GM21717 (cell line): Measurements from ENCODE around the gene LASP1NB.

Experiments used
- ATAC-seq: cut with Tn5 transposase; IDR thresholded peaks from one replicate; pipeline ENCODE4 v1.9.1; 2021; ENCODE audit warnings: mild to moderate bottlenecking, moderate library complexity; ENCODE audit not compliant: unreplicated experiment

The LASP1NB gene

GRCh38 chr17:38925263-38925995 lies at the start of gene LASP1NB:
Gene LASP1NB, plus strand, starts transcription at chr17:38925614.
- ATAC-seq = no peak

GRCh38 chr17:38877130-38877851 lies 48.1 kb upstream of the LASP1NB start:
- no peak for ATAC-seq

DNA sequence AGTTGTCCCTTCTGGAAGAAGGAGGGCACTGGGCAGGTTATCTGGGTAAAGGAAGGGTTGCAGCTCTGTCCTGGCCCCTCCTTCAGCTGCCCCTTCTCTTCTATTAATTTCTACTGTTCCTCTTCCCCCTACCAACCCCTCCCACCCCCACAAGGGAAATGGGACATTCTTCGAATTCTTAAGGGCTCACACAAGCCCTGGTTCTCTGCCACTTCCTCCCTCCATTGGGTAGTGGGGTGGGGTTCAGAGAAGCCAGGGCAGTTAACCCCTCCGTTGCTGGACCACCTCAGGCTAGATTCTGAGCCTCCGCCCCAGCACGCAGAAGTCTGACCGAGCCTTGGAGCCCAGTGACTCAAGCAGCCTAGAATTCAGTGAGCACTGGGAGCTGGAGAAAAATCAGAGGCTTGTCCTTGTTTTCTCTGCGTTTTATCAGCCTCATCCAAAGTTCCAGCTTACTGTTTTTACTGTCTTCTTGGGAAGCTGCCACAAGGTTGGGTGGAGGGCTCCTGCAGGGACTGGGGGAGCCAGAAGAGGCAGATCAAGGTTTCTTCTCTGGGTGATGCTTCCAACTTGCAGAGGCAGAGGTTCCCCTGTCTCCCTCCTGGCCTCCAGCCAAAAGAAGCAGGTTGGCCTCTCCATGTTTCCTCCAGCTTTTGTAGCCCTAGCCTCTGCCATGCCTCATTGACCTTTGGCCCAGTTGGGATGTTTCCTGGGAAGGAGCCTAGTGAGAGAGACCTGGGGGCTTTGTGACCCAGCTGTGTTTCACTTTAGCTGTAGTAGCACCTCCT lies 45.3 kb upstream of the LASP1NB start:
- no peak for ATAC-seq

DNA sequence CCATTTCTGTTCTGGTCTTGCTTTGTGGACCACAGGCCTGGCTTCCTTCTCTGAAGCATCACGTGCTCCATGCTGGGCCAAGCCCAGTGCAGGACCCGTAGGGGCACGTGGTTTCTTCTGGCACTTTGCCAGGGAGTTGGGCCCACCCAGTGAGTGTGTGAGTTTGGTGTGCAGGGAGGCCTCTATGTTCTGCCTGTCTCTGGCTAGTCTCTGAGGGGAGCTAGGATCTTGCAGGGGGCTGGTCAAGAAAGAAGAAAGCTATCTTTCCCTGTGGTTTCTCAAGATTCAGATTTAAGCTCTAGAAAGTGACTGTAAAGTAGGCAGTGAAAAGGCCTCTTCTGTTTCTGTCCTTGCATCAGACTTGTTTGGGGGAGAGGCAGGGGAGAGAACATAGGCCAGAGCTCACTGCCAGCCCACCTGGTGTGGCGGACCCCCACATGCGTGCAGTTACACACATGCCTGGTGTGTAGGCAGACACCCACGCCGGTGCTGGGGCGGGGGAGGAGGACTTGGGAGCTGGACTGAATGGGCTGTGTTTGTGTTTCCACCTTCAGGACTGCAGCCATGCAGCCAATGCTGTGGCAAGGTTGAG lies 43.7 kb upstream of the LASP1NB start:
- no peak for ATAC-seq

DNA sequence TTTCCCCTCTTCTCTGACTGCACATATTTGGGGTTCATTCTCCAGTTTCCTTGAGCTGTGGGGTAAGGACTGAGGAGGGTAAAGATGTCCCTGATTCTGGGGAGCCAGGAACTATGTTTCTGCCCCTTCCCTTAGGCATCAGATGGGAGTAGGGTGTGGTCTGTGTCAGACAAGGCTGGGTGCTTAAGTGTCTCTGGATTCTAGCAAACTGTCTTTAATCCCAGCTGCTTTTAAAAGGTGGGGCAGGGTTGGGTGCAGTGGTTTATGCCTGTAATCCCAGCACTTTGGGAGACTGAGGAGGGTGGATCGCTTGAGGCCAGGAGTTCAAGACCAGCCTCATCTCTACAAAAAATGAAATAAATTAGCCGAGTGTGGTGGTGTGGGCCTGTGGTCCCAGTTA lies 42.5 kb upstream of the LASP1NB start:
- no peak for ATAC-seq

DNA sequence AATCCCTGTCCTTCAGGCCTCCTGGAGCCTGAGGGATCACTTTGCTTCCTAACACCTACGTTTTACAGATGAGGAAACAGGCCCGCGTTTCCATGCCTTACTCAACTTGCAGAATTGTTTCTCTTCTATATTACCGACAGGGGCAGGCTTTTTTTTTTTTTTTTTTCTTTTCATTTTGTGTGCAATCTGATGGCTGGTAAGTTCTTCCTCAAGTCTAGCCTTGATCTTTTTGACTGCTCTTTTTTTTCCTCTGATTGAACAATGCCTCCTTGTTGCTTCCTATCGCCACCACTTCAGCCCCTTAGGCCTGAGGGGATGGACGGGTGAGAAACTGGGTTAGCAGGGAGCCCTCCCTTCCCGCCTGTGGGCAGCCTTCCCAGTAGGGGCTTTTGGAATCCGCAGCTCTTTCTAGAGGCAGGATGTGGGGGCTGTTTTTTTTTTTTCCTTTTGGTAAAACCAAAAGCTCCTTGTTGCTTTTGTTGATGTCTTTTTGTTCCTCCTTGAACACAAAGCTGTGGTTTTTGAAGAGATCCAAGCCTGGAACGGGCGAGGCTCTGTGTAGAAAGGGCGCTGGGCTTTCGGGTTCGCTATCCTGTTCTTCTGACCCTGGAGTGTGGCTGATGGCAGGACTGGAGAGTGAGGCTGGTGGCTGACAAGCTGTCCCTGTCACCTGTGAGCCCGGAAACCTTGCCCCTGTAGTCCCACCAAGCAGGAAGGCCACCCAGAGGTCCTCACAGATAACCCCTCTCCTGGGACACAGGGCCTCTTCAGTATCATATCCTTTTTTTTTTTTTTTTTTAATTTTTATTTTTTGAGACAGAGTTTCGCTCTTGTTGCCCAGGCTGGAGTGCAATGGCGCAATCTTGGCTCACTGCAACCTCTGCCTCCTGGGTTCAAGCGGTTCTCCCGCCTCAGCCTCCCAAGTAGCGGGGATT lies 41.6 kb upstream of the LASP1NB start:
- no peak for ATAC-seq

DNA sequence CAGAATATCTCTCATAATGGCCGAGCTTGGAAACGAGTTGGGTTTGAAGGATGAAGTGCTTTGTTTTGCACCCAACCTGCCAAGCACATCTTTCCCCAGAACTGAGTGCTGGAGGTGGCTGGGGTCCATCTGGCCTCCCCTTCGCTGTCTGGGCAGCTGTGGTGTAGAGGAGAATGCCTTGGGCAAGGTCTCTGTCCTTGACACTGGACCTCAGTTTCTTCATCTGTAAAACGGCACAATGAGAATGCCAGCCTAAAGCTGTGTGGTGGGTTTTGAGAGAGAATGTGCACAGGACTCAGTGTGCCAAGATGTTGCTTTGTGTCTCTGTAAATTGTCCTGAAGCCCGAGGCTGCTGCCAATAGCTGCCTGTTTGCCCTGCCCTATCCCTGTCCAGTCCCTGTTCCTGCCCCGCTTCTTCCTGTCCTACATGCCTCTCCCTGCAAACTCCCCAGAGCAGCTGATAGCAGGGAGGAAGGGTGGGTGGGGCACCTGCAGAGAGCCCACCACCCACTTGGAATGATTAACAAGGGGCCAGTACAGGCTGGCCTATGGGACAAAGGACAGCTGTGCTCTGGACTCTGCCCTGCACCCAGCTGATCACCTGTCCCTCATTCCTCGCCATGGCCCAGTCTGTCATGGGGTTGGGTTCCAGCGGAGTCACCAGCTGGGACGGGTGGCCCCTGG lies 40.2 kb upstream of the LASP1NB start:
- ATAC-seq = no peak

DNA sequence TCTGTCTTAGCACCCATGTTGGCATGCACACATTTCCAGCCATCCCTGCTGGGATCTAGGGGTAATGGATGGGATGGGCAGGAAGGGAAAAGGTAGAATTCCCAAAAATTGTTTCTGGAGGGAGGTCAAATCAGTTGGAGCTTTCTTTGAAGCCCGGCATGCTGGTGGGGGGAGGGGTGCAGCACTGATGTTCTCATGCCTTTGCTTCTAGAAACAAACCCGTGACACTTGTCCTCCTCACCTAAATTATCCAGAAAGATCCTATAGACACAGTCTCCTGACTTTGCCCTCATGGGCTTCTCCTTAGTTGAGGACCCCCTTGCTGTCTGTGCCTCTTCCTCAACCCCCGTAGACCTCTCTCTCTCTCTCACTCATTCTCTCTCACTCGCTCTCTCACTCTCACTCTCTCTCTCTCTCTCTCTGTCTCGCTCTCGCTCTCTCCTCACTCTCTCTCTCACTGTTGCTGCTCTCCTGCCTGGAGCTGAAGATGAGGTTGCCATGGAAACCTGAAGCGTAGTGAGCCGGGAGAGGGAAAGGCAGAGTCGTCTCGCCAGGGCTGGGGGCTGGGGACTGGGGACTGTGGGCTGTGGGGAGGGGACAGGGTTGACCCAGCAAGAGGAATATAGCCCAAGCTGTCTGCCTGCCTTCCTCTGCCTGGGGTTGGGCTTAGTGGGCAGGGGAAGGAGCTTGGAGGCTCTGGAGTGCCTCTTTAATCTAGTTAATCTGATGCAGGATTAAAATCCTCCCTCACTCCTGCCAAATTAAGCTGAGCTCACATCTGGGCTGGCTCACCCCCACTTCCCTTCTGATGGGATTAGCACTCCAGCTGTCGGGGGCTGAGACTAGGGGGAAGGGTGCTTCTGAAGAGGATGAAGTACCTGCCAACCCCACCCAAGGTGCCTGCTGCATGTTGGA lies 39.4 kb upstream of the LASP1NB start:
- no peak for ATAC-seq

GRCh38 chr17:38886643-38887010 lies 38.8 kb upstream of the LASP1NB start:
- ATAC-seq = no peak

- no peak for ATAC-seq
Measured at GRCh38 chr17:38888842-38889241, 36.6 kb upstream of the LASP1NB start.

DNA sequence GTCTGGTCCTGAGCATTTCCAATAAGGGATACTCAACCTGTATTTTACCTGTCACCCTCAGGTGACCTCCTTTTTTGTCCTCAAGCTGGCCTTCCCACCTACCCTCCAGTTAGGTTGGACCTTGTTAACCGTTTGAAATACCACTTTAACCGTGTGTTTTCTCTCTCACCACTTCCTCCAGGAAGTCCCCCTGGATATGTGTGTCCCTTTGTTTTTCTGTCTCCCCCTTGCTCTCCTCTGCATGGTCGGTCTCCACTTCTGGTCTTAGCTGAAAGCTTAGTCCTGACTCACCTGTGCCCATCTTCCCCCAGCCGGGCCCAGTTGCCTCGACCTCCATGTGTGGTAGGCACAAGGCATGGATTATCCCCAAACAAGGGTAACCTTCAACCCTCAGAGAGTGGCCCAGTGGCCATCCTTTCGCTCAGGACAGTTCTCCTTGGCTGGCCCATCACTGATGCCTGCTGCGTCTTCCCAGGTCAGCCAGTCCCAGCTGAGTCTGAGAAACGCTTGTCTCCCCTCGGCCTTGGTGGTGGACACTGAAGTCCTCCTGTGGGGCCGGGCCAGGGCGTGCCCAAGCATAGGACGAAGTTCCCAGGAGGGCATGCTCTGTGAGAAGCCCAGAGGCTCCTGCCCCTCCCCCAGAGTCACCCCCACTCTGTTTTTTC lies 35.5 kb upstream of the LASP1NB start:
- no peak for ATAC-seq

DNA sequence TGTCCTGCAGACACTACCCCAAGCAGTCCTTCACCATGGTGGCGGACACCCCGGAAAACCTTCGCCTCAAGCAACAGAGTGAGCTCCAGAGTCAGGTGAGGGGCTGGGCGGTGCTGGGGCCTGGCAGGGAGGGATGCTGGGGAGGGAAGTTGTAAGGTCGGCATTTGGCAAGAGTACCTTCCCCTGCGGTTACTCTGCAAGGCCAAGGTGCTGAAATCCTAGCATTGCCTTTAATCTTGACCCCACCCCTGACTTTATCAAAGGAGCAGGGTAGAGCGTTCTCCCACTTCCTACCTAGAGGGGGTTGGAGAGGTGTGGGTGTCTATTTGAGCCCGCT lies 35.0 kb upstream of the LASP1NB start:
- no peak for ATAC-seq

DNA sequence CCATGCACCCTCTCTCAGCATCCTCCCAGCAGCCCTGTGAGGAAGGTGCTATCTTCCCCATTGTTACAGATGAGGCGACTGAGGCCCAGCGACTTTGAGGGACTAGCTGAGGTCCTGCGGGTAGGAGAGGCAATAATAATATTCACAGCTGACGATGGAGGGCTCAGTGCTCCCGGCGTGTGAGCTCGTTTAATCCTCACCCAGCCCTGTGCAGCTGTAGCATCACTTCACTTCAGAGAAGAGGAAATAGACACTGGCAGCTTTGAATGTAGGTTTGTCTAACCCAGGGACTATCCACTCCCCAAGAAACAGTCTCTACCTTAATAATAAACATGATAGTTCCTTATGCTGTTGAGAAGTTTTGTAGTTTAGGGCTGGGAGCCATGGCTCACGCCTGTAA lies 34.0 kb upstream of the LASP1NB start:
- ATAC-seq = no peak

DNA sequence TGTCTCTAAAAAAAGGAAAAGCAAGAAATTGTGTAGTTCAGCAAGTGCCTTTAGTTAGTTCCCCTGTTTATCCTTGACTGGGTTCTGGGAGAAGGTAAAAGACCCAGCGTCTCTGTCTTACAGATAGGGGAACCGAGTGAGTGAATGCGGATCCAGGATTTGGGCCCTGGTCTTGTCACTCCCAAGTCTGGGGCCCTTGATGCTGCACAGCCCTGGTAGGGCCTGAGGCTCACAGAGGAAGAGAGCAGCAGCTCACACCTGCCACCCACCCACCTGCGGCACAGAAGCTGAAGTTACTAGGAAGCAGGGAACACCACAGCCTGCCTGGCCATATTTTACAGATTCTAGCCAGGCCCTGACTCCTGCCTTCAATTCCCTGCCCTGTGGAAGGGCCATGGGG lies 33.3 kb upstream of the LASP1NB start:
- ATAC-seq = no peak

DNA sequence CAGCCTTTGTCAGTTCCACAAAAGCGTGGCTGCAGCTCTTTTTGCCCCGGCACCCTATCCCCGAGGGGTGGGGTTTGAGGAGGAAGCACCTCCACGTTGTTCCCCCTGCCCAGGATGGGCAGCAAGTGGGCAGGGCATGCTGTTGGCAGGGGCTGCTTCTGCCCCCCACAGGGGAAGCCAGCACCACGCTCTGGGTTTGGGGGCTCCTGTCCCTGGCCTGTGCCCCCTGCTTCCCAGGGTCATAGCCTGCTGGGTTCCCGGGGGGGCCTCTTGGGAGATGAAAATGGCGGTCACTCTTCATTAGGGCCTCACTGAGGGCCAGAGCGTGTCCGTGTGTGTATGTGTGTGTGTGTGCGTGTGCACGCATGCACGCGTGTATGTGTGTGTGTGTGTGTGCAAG lies 32.8 kb upstream of the LASP1NB start:
- ATAC-seq = no peak

DNA sequence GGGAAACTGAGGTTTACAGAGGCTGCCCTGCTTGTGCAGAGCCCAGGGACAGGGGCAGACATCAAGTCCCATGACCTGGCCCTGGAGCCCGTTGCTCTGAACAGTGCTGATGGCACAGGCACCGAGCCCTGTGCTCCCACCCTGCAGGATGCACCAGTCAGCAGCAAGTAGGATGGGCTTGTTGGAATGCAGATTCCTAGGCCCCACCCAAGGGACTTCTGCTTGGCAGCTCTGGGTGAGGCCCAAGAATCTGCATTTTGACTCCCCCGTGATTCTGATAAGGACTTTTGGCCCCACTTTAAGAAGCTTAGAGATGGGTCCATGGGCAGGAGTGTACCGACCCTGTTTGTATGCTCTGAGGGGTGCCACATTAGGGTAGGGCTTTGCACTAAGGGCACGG lies 32.3 kb upstream of the LASP1NB start:
- no peak for ATAC-seq

GRCh38 chr17:38893607-38894006 lies 31.8 kb upstream of the LASP1NB start:
- no peak for ATAC-seq

DNA sequence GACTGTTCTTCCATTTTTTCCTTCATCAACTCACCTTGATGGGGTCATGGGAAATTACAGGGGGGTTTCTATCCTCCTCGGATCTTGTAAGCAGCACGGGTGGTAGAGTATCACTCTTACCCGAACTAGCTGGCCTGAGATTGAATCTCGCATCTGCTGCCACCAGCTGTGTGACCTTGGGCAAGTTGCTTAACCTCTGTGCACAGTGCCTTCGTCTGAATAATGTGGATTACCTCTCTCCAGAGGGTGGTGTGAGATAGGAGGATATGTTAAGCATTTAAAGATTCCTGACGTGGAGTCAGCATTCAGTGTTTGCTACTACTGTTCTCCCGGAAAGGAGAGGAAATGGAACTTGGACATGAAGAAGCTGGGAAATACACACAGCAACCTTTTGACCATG lies 31.1 kb upstream of the LASP1NB start:
- ATAC-seq = no peak
